ENCODE data around the gene PERP.
A peak's percentile ranks its signal among the peaks of the same experiment; 100 is the strongest.
"Not testable (repeated sequence)": the region's sequence is repeated elsewhere in the genome, so short reads cannot be mapped to it uniquely, and the experiment has no call there.

The PERP gene

DNA sequence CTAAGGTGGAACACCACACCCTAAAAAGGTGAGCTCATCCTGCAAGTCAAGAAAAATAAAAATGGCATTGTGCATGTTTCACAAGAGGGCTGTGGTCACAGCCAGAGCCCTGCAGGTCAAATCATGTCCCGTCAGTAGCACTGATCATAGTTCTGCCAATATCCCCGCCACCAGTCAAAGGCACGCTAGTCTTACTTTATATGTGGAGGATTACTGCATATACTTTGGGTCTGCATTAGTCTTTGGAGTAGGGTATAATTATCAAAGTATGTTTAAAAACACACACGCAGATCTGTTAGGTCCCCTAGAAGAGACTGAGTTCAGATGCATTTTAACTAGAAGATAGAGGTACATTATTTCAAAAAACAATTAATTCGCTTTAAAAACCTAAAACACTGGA is 1.8 kb downstream of the PERP start:
- no peak for DNase-seq (ENCODE audit: low read depth in 2 of 2)

DNA sequence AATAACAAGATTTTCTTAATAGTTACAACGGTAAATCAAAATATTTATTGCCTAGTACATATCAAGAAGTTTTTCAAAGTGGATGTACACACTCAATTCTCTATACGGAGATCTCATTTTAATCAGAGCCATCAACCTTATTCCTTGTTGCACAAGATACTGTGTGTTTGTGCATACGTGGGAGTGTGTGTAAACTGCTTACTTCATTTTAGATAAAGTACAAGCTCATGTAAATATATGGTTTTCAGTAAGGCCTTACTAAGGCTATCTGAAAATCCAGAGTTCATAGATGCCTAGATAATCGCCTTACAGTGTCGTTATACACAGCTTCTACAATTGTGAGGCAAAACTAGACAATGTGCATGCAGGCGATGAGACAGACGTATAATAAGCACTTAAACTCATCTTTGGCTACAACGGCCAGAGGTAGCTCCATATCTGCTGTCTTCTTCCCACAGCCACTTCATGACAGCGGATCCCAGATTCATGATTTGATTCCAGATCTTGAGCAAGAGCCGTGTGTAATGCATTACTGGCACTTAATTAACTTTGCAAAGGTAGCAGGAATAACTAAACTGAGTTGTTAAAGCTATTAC is 2.5 kb downstream of the PERP start:
- DNase-seq (ENCODE audit: low read depth in 2 of 2), result no peak

GRCh38 chr6:138103871-138104270 is 3.3 kb downstream of the PERP start:
- DNase-seq (ENCODE audit: low read depth in 2 of 2), result no peak

DNA sequence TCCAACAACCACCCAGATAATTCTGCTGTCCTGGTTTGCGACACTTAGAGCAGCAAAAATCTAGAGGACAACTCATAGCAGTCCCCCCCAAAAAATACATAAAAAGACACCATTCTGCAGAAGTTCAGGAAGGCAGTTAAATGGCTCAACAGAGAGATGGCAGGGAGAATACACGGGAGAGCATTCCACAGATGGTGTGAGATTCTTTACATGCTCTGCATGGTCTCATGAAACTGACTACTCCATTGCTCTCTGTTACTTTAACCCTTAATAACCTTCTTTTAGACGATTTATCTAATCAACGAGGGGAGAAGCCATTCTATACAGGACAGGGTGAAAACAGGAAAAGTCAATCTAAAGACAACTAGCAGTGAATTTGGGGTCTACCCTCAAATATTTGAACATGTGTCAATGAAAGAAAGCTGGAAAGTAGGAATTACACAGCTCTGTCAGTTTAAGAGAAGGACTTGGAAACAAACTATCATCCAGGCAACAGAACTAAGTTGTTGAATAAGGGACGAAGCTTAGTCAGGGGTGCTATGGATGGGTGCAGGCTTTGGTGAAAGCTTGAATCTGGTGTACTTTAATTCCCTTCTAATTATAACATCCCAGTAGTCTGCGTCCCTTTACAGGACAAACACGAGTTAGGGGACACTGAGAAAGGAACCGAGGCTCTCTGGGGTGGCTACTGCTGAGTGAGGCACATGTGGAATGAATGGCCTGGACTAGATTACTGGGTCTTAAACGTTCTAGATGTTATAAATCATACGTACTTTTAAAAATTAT is 5.1 kb downstream of the PERP start:
- DNase-seq (ENCODE audit: low read depth in 2 of 2), result no peak

DNA sequence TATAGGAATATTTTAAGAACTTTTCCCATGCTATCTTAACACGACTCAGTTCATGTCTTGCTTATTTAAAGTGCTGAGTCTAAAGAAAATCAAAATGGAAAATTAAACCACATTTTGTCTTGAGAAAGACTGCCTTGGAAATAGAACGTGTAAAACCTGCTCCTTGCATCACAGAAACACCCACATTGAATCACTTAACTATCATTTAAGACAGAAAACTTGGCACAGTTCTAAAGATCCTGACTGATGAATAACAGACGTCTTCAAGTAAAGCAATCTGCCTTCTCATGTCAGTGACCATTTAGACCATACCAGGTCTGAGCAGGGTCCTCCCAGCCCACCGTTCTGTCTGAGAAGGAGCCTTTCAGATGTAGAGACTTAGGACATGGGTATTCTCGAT is 7.4 kb downstream of the PERP start:
- peak; percentile 33 to 49 for DNase-seq (ENCODE audit: low read depth in 2 of 2)

GRCh38 chr6:138098306-138098705 is 8.9 kb downstream of the PERP start:
- DNase-seq (ENCODE audit: low read depth in 2 of 2), result no peak

DNA sequence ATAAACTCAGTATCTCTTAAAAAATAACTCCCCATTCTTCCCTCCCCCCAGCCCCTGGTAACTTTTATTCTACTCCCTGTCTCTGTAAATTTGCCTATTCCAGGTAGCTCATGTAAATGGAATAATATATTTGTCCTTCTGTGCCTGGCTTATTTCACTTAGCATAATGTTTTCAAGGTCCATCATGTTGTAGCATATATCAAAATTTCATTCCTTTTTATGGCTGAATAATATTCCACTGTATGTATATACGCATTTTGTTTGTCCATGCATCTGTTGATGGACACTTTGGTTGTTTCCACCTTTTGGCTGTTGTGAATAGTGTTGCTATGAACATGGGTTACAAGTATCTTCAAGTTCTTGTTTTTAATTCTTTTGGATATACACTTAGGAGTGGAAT is 13.0 kb downstream of the PERP start:
- no peak for DNase-seq (ENCODE audit: low read depth in 2 of 2)

- no peak for DNase-seq (ENCODE audit: low read depth in 2 of 2)
Observed at GRCh38 chr6:138093632-138094031, 13.6 kb downstream of the PERP start.

GRCh38 chr6:138092686-138093085 is 14.5 kb downstream of the PERP start:
- DNase-seq (ENCODE audit: low read depth in 2 of 2), result no peak

DNA sequence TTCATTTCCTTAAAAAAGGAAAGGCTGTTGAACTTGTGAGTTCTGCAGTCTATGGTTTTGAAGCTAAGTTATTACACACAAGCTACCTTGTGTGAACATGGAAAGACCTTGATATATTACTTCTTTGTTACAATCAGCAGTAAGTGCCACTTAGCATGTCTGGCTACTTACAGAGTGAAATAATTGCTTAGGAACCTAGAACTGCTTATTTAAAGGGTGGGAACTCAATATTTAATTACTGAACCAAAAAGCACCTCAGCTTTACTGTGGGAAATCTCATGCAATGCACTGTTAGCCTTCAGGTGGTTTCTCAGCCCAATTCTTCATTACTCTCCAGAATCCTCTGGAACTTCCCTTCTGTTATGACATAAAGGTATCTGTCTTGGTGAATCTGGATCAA is 17.9 kb downstream of the PERP start:
- DNase-seq (ENCODE audit: low read depth in 2 of 2), result no peak

GRCh38 chr6:138088326-138088762 is 18.9 kb downstream of the PERP start:
- DNase-seq (ENCODE audit: low read depth in 2 of 2), result peak; percentile 40 to 42

- DNase-seq (ENCODE audit: low read depth in 2 of 2), result no peak
Observed at GRCh38 chr6:138087593-138088325, 19.5 kb downstream of the PERP start.

- DNase-seq (ENCODE audit: low read depth in 2 of 2), result no peak
Observed at GRCh38 chr6:138086573-138087196, 20.5 kb downstream of the PERP start.

GRCh38 chr6:138085839-138086222 is 21.4 kb downstream of the PERP start:
- no peak for DNase-seq (ENCODE audit: low read depth in 2 of 2)

DNA sequence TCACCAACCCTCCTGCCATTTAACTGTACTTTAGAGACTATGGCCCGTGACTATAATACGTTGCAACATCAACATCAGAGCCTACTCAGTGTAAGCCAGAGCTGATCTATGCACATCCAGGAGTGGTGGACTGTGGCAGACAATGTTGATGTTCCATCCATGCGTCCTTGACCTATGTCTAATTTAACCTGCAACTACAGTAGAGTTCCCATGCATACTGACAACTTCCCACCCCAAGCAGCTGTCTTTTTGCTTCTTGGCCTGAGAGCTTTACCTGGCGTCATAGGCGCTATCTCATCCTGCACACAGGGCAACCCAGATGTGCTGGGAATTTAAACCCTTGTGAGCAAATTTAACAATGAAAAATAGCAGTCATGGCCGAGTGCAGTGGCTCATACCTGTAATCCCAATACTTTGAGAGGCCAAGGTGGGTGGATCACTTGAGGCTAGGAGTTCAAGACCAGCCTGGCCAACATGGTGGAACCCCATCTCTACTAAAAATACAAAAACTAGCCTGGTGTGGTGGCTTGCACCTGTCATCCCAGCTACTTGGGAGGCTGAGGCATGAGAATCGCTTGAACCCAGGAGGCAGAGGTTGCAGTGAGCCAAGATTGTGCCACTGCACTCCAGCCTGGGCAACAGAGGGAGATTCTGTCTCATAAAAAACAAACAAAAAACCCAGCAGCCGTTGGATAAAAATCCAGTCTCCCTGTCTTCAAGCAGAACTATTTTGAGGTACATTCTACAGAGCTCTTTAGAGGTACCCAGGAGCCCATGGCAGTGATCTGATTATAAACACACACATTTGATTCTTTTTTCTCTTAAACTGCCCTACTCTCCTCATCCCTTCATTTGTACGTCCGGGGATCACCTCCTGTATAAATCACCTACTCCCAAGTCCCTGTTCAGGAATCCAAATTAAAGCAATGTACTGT is 22.0 kb downstream of the PERP start:
- no peak for DNase-seq (ENCODE audit: low read depth in 2 of 2)

GRCh38 chr6:138082232-138082631 is 25.0 kb downstream of the PERP start:
- DNase-seq (ENCODE audit: low read depth in 2 of 2), result no peak

- DNase-seq (ENCODE audit: low read depth in 2 of 2), result not testable (repeated sequence)
Observed at GRCh38 chr6:138079556-138079955, 27.7 kb downstream of the PERP start.

DNA sequence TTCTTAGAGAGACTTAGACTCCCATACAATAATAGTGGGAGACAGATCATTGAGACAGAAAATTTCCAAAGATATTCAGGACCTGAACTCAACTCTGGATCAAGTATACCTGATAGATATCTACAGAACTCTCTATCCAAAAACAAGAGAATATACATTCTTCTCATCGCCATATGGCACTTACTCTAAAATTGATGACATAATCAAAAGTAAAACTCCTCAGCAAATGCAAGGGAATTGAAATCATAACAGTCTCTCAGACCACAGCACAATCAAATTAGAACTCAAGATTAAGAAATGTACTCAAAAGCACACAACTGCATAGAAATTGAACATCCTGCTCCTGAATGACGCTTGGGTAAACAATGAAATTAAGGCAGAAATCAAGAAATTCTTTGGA is 28.7 kb downstream of the PERP start:
- DNase-seq (ENCODE audit: low read depth in 2 of 2), result no peak

DNA sequence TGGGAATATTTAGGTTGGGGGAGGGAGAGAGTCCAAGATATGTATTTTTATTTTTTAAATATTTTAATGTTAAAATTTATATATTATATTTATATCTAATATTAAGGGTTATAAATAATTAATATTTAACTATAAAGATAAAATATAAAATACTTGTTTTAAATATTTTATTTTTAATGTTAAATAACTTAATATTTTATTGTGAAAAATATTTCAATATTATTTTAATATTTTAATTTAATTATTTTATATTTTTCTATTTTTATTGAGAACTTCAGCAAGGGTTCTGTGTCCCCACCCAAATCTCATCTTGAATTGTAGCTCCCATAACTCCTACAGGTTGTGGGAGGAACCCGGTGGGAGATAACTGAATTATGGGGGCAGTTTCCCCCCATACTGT is 34.0 kb downstream of the PERP start:
- no peak for DNase-seq (ENCODE audit: low read depth in 2 of 2)

DNA sequence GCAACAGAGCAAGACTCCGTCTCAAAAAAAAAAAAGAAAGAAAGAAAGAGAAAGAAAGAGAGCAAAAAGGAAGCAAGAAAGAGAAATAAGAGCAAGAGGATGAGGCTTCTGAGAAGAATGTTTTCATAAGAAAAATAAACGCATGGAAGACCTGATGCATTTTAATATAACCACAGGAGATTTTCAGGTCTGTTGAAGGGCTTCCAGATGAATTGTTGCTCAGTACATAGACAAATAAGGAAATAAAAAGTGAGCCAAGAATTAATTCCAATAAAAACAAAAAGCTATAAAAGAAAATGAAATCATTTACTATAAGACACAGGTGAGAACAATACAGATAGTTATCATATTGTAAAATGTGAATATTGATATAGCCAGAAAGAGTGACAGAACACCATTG is 43.5 kb downstream of the PERP start:
- DNase-seq (ENCODE audit: low read depth in 2 of 2), result no peak

DNA sequence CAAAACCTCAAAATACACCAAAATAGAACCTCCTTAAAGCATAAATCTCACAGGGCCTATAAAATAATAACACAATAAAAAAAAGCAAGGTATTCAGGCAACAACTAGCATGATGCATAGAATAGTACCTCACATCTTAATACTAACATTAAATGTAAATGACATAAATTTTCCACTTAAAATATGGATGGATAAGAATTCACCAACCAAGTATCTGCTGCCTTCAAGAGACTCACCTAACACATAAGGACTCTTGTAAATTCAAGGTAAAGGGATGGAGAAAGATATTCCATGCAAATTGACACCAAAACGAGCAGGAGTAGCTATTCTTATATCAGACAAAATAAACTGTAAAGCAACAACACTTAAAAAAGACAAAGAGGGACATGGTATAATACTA is 52.2 kb downstream of the PERP start:
- no peak for DNase-seq (ENCODE audit: low read depth in 2 of 2)

Measured in fibroblast of skin of left quadriceps (primary cell).